WTC11 (cell line): ENCODE data around the gene IDH3G. TPM values are rescaled to one million over a fixed set of nuclear protein-coding genes. Genes with fewer than 3 reads are reported as not detected.

Experiments used
- ATAC-seq: fragments of 200-7000 bp; cut with Tn5 transposase; 2 replicates; pipeline ENCODE4 v1.10.0; 2021; ENCODE audit warnings: mild to moderate bottlenecking, moderate library complexity
- CTCF ChIA-PET: fragments of 300-600 bp; sonication (Branson Sonifier 250); formaldehyde crosslinking; loops from one replicate; lab custom pipeline; 2021; ENCODE audit warnings: antibody characterized with exemption; lab: Charles Lee
- POLR2A ChIA-PET: fragments of 350-600 bp; sonication (Branson Sonifier 250); formaldehyde crosslinking; loops from one replicate; lab custom pipeline; 2021; ENCODE audit warnings: antibody characterized with exemption; lab: Charles Lee
- DNase-seq: peaks from one replicate; pipeline ENCODE4 v3.0.0; 2021; ENCODE audit warnings: low spot score
- H3K27ac Mint-ChIP-seq: 2 replicates; pipeline ENCODE4 v1.8.0; 2021; ENCODE audit warnings: mixed read lengths
- H3K27me3 Mint-ChIP-seq: 2 replicates; pipeline ENCODE4 v1.8.0; 2021; ENCODE audit warnings: low read depth, mild to moderate bottlenecking, moderate library complexity, mixed read lengths
- H3K36me3 Mint-ChIP-seq: 2 replicates; pipeline ENCODE4 v1.8.0; 2021; ENCODE audit warnings: mixed read lengths
- H3K4me1 Mint-ChIP-seq: 2 replicates; pipeline ENCODE4 v1.8.0; 2022; ENCODE audit warnings: mixed read lengths
- H3K4me3 Mint-ChIP-seq: 2 replicates; pipeline ENCODE4 v1.8.0; 2021; ENCODE audit warnings: mild to moderate bottlenecking, moderate library complexity, mixed read lengths
- H3K9me3 Mint-ChIP-seq: 2 replicates; pipeline ENCODE4 v1.8.0; 2021; ENCODE audit warnings: mixed read lengths
- ARID4B ChIP-seq: sonication (generic); formaldehyde crosslinking; IDR thresholded peaks from 2 replicates; pipeline ENCODE4 v1.8.0; 2023; ENCODE audit warnings: missing genetic modification reagents, mild to moderate bottlenecking, borderline replicate concordance
- CREM ChIP-seq: sonication (generic); formaldehyde crosslinking; IDR thresholded peaks from 2 replicates; pipeline ENCODE4 v1.8.1; 2022; ENCODE audit warnings: mild to moderate bottlenecking, missing genetic modification reagents, moderate library complexity
- CTCF ChIP-seq: fragments of 200-600 bp; IDR thresholded peaks from 2 replicates; pipeline ENCODE4 v1.8.0; 2022; ENCODE audit warnings: antibody characterized with exemption
- ESRRA ChIP-seq: sonication (generic); formaldehyde crosslinking; IDR thresholded peaks from 2 replicates; pipeline ENCODE4 v1.8.1; 2022; ENCODE audit warnings: mild to moderate bottlenecking, missing genetic modification reagents, borderline replicate concordance
- FOXJ3 ChIP-seq: sonication (generic); formaldehyde crosslinking; IDR thresholded peaks from 2 replicates; pipeline ENCODE4 v1.9.0; 2021; ENCODE audit warnings: missing genetic modification reagents, mild to moderate bottlenecking, borderline replicate concordance
- FOXP4 ChIP-seq: sonication (generic); formaldehyde crosslinking; IDR thresholded peaks from 2 replicates; pipeline ENCODE4 v1.8.0; 2022; ENCODE audit warnings: mild to moderate bottlenecking, missing genetic modification reagents
- IRF1 ChIP-seq: sonication (generic); formaldehyde crosslinking; IDR thresholded peaks from 2 replicates; pipeline ENCODE4 v1.8.0; 2023; ENCODE audit warnings: missing genetic modification reagents
- MAX ChIP-seq: sonication (generic); formaldehyde crosslinking; IDR thresholded peaks from 2 replicates; pipeline ENCODE4 v1.8.0; 2022; ENCODE audit warnings: mild to moderate bottlenecking, missing genetic modification reagents
- MYBL2 ChIP-seq: sonication (generic); formaldehyde crosslinking; IDR thresholded peaks from 2 replicates; pipeline ENCODE4 v1.8.1; 2023; ENCODE audit warnings: mild to moderate bottlenecking, moderate library complexity, missing genetic modification reagents
- NFE2L1 ChIP-seq: sonication (generic); formaldehyde crosslinking; IDR thresholded peaks from 2 replicates; pipeline ENCODE4 v1.8.1; 2023; ENCODE audit warnings: missing genetic modification reagents
- PRDM15 ChIP-seq: sonication (generic); formaldehyde crosslinking; IDR thresholded peaks from 2 replicates; pipeline ENCODE4 v1.8.0; 2022; ENCODE audit warnings: missing genetic modification reagents
- SP1 ChIP-seq: sonication (generic); formaldehyde crosslinking; conservative IDR thresholded peaks from 2 replicates; pipeline ENCODE4 v1.8.1; 2022; ENCODE audit warnings: missing genetic modification reagents
- ZBTB21 ChIP-seq: sonication (generic); formaldehyde crosslinking; IDR thresholded peaks from 2 replicates; pipeline ENCODE4 v1.8.1; 2023; ENCODE audit warnings: mild to moderate bottlenecking, missing genetic modification reagents, borderline replicate concordance
- ZNF121 ChIP-seq: sonication (generic); formaldehyde crosslinking; IDR thresholded peaks from 2 replicates; pipeline ENCODE4 v1.8.0; 2023; ENCODE audit warnings: missing genetic modification reagents
- ZNF219 ChIP-seq: sonication (generic); formaldehyde crosslinking; IDR thresholded peaks from 2 replicates; pipeline ENCODE4 v1.8.0; 2023; ENCODE audit warnings: missing genetic modification reagents, mild to moderate bottlenecking, borderline replicate concordance
- ZNF396 ChIP-seq: fragments of 250-450 bp; sonication (Bioruptor Pico); IDR thresholded peaks from 2 replicates; pipeline ENCODE4 v1.8.0; 2021; ENCODE audit warnings: mild to moderate bottlenecking, moderate library complexity, borderline replicate concordance
- ZNF423 ChIP-seq: fragments of 250-450 bp; sonication (Bioruptor Pico); IDR thresholded peaks from 2 replicates; pipeline ENCODE4 v2.1.2; 2022; ENCODE audit warnings: mild to moderate bottlenecking, moderate library complexity
- ZNF512 ChIP-seq: sonication (generic); formaldehyde crosslinking; IDR thresholded peaks from 2 replicates; pipeline ENCODE4 v1.8.1; 2022; ENCODE audit warnings: missing genetic modification reagents, borderline replicate concordance
- total RNA-seq: library from RNA; stranded (reverse); gene quantifications from 3 replicates; pipeline ENCODE4 v1.2.3, GENCODE V29; 2021

Gene IDH3G
- total RNA-seq, 1 experiment from 2014 or later, result 52.4 TPM

- Mint-ChIP-seq H3K4me1 (no peaks in the 10 kb centered on the region; the same call in 1 of the 2 replicates), H3K36me3 (no peaks in the 10 kb centered on the region), H3K4me3 (no peak overlapping the region), H3K9me3 (no peaks in the 10 kb centered on the region), H3K27me3 (no peaks in the 10 kb centered on the region)
- DNase-seq, result no peak
- CTCF ChIA-PET, result interaction anchor here (1.0 to 2.8 kb wide), 4 partner anchors 12 to 167 kb away, joined by 3 to 12 read pairs (median 4); no protein-coding TSS in a partner anchor
- no peak for TF ChIP-seq MYBL2 (CRISPR knock-in tag)
- no peak for TF ChIP-seq ZBTB21 (CRISPR knock-in tag)
- TF ChIP-seq, all 79 proteins: peak for 0
- H3K27ac Mint-ChIP-seq, result peak overlapping the region; percentile 78; the same call in 1 of the 2 replicates
- no peak for ATAC-seq
- POLR2A ChIA-PET, result no interaction called here
Measured at GRCh38 chrX:153779891-153780677, 14.1 kb downstream of the IDH3G start.

- peak; percentile 33 for DNase-seq
- Mint-ChIP-seq H3K9me3 (no peaks in the 10 kb centered on the region), H3K4me3 (no peak overlapping the region), H3K27ac (no peak overlapping the region), H3K4me1 (no peaks in the 10 kb centered on the region; the same call in 1 of the 2 replicates), H3K27me3 (no peaks in the 10 kb centered on the region), H3K36me3 (no peaks in the 10 kb centered on the region)
- POLR2A ChIA-PET, result interaction anchor here (1.4 to 1.6 kb wide), 2 partner anchors 15 to 150 kb away, joined by 3 to 4 read pairs; partner anchors contain the start of genes IDH3G and SSR4
- ATAC-seq, result peak; percentile 27
- CTCF ChIA-PET, result interaction anchor here (0.7 to 2.8 kb wide), 11 partner anchors 11 to 168 kb away, joined by 3 to 12 read pairs (median 4); partner anchors contain the start of genes BCAP31, IDH3G and SSR4
- no peak for TF ChIP-seq ARID4B (CRISPR knock-in tag)
- no peak for TF ChIP-seq SP1
- TF ChIP-seq PRDM15 (CRISPR knock-in tag), result no peak
- TF ChIP-seq ZNF219 (CRISPR knock-in tag), result no peak
- TF ChIP-seq MYBL2 (CRISPR knock-in tag), result no peak
- TF ChIP-seq ESRRA, result no peak
- no peak for TF ChIP-seq IRF1
- no peak for TF ChIP-seq FOXJ3 (CRISPR knock-in tag)
- TF ChIP-seq ZNF121 (CRISPR knock-in tag), result no peak
- no peak for TF ChIP-seq ZNF423 (CRISPR knock-in tag)
- TF ChIP-seq CREM (CRISPR knock-in tag), result no peak
- no peak for TF ChIP-seq FOXP4 (CRISPR knock-in tag)
- TF ChIP-seq CTCF, result no peak
- TF ChIP-seq ZNF512 (CRISPR knock-in tag), result no peak
- TF ChIP-seq ZNF396 (CRISPR knock-in tag), result no peak
- no peak for TF ChIP-seq NFE2L1 (CRISPR knock-in tag)
- TF ChIP-seq MAX (CRISPR knock-in tag), result no peak
Measured at GRCh38 chrX:153778684-153779101, 15.5 kb downstream of the IDH3G start.
